ENCODE data around the gene FJX1.

The FJX1 gene

DNA sequence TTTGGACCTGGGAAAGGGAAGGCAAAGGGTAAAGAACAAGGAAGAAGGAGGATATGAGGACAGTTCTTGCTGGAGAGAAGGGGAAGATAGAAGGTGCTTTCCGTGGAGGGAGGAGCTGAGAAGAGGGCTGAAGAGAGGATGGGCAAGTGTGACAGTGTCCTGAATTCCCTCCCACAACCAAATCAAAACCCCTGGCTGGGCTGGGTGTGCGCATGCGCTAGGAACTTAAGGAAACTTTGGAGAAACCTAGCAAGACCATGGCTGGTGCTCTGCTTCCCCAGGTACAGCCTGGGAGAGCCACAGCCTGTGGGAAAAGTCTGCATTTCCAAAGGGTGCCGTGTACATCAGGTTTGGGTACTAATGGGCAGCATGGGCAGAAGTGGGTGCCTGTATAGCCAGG is 29.0 kb upstream of the FJX1 start:
- H3K36me3 ChIP-seq (replicated peaks; ENCODE audit: low read depth, low read length): no peaks in the 10 kb centered on the region
- no peak overlapping the region for H2AFZ ChIP-seq (ENCODE audit: low read depth, low read length)
- H3K79me2 ChIP-seq (ENCODE audit: low read length): no peaks in the 10 kb centered on the region
- H3K9me3 ChIP-seq (ENCODE audit: insufficient read depth, low read length): no peaks in the 10 kb centered on the region
- H3K27me3 ChIP-seq (ENCODE audit: low read depth, low read length): peaks cover 39% of the 10 kb centered on the region
- TF ChIP-seq, protein P1, sequence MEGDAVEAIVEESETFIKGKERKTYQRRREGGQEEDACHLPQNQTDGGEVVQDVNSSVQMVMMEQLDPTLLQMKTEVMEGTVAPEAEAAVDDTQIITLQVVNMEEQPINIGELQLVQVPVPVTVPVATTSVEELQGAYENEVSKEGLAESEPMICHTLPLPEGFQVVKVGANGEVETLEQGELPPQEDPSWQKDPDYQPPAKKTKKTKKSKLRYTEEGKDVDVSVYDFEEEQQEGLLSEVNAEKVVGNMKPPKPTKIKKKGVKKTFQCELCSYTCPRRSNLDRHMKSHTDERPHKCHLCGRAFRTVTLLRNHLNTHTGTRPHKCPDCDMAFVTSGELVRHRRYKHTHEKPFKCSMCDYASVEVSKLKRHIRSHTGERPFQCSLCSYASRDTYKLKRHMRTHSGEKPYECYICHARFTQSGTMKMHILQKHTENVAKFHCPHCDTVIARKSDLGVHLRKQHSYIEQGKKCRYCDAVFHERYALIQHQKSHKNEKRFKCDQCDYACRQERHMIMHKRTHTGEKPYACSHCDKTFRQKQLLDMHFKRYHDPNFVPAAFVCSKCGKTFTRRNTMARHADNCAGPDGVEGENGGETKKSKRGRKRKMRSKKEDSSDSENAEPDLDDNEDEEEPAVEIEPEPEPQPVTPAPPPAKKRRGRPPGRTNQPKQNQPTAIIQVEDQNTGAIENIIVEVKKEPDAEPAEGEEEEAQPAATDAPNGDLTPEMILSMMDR (IDR thresholded peaks at IDR 0.05; ENCODE audit: low read depth, low read length): no peak
- no peak for TF ChIP-seq EZH2phosphoT487 (IDR thresholded peaks at IDR 0.05; ENCODE audit: low read depth)
- H3K4me1 ChIP-seq (ENCODE audit: low read length): 0 out of 2 replicates have a peak, but pooled peaks cover 4% of the 10 kb centered on the region
- H4K20me1 ChIP-seq (ENCODE audit: insufficient read depth, low read length): no peaks in the 10 kb centered on the region
- H3K4me2 ChIP-seq (ENCODE audit: low read length): no peak overlapping the region
- H3K27ac ChIP-seq (ENCODE audit: low read length): no peak overlapping the region
- H3K9ac ChIP-seq (ENCODE audit: low read length): no peak overlapping the region
- H3K4me3 ChIP-seq (ENCODE audit: low read length): no peak overlapping the region

DNA sequence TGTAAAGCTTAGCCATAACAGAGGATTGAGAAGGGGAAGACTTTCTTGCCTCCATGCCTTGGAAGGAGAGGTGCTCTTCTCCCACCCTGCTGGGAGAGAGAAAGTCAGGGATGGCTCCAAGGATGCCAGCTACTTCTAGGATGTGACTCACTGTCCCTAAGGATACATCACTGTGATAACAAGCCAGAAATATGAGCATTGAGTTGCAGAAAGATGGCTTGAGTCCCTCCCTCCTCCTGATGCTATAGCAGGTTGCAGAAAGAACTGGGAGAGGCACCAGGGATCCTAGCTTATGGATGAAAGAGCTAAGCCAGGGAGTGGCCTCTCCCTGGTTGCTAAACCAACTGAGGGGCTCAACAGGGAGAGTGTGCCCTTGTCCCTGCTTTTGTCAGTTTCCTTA is 27.8 kb upstream of the FJX1 start:
- no peaks in the 10 kb centered on the region for H3K36me3 ChIP-seq (replicated peaks; ENCODE audit: low read depth, low read length)
- TF ChIP-seq, protein P1 (IDR thresholded peaks at IDR 0.05; ENCODE audit: low read depth, low read length): no peak
- TF ChIP-seq EZH2phosphoT487 (IDR thresholded peaks at IDR 0.05; ENCODE audit: low read depth): no peak

DNA sequence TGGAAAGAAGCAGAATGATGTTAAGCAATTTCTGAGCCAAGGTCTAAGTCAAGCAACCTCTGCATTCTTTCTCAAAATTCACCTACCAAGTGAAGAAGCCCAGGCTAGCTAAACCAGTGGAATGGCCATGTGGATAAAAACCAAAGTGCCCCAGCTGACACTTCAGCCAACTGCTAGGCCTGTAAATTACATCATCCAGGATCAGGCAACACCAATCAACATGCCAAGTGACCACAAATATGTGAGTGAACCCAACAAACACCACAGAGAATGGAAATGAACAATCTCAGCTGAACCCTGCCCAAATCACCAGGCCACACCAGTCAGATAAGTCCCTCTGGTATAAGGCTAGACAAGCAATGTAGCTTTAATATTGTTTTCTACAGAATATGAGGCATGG is 25.1 kb upstream of the FJX1 start:
- H3K27ac ChIP-seq (ENCODE audit: low read length): no peak overlapping the region
- H3K79me2 ChIP-seq (ENCODE audit: low read length): no peaks in the 10 kb centered on the region
- no peak overlapping the region for H3K4me3 ChIP-seq (ENCODE audit: low read length)
- peaks cover 3% of the 10 kb centered on the region for H3K4me1 ChIP-seq (ENCODE audit: low read length)
- H3K9ac ChIP-seq (ENCODE audit: low read length): no peak overlapping the region
- H2AFZ ChIP-seq (ENCODE audit: low read depth, low read length): no peak overlapping the region
- no peaks in the 10 kb centered on the region for H3K9me3 ChIP-seq (ENCODE audit: insufficient read depth, low read length)
- H3K4me2 ChIP-seq (ENCODE audit: low read length): no peak overlapping the region
- peaks cover 14% of the 10 kb centered on the region; the same call in 1 of the 2 replicates for H3K27me3 ChIP-seq (ENCODE audit: low read depth, low read length)
- H4K20me1 ChIP-seq (ENCODE audit: insufficient read depth, low read length): no peaks in the 10 kb centered on the region
- no peak for TF ChIP-seq EZH2phosphoT487 (IDR thresholded peaks at IDR 0.05; ENCODE audit: low read depth)
- TF ChIP-seq, protein P1 (IDR thresholded peaks at IDR 0.05; ENCODE audit: low read depth, low read length): no peak
- no peaks in the 10 kb centered on the region for H3K36me3 ChIP-seq (replicated peaks; ENCODE audit: low read depth, low read length)

More for the DNA sequence above, 27.8 kb upstream of the FJX1 start:
- Histone ChIP-seq H3K4me3 (ENCODE audit: low read length) (no peak overlapping the region), H3K4me1 (ENCODE audit: low read length) (0 out of 2 replicates have a peak, but pooled peaks cover 4% of the 10 kb centered on the region), H3K27ac (ENCODE audit: low read length) (no peak overlapping the region), H3K27me3 (ENCODE audit: low read depth, low read length) (peaks cover 29% of the 10 kb centered on the region), H3K9ac (ENCODE audit: low read length) (no peak overlapping the region), H3K4me2 (ENCODE audit: low read length) (no peak overlapping the region), H2AFZ (ENCODE audit: low read depth, low read length) (no peak overlapping the region), H3K9me3 (ENCODE audit: insufficient read depth, low read length) (no peaks in the 10 kb centered on the region), H3K79me2 (ENCODE audit: low read length) (no peaks in the 10 kb centered on the region), H4K20me1 (ENCODE audit: insufficient read depth, low read length) (no peaks in the 10 kb centered on the region)

DNA sequence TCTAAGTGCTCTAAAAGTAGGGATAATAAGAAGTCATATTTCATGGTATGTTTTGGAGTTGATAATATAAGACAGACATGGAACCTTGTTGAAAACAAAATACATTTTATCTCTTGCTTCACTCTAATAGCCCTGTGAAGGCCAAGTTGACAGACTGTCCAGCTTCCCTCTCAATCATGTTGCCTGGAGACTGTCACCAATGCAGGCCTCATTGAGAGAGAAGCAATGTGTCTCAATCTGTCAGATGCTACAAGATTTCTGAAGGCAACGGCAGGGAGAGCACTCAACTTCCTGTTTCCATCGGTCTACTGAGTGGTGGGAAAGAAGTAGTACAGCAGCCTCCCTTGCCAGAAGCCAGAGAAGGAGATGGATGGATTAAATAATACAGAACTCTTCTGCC is 23.6 kb upstream of the FJX1 start:
- H3K9me3 ChIP-seq (ENCODE audit: insufficient read depth, low read length): no peaks in the 10 kb centered on the region
- H3K4me2 ChIP-seq (ENCODE audit: low read length): no peak overlapping the region
- no peaks in the 10 kb centered on the region for H3K79me2 ChIP-seq (ENCODE audit: low read length)
- no peaks in the 10 kb centered on the region for H4K20me1 ChIP-seq (ENCODE audit: insufficient read depth, low read length)
- no peak overlapping the region for H3K4me3 ChIP-seq (ENCODE audit: low read length)
- H3K9ac ChIP-seq (ENCODE audit: low read length): no peak overlapping the region
- H3K27ac ChIP-seq (ENCODE audit: low read length): no peak overlapping the region
- no peak for TF ChIP-seq EZH2phosphoT487 (IDR thresholded peaks at IDR 0.05; ENCODE audit: low read depth)
- TF ChIP-seq, protein P1 (IDR thresholded peaks at IDR 0.05; ENCODE audit: low read depth, low read length): no peak
- H2AFZ ChIP-seq (ENCODE audit: low read depth, low read length): no peak overlapping the region
- H3K4me1 ChIP-seq (ENCODE audit: low read length): peaks cover 12% of the 10 kb centered on the region
- no peaks in the 10 kb centered on the region for H3K36me3 ChIP-seq (replicated peaks; ENCODE audit: low read depth, low read length)
- peaks cover 14% of the 10 kb centered on the region; the same call in 1 of the 2 replicates for H3K27me3 ChIP-seq (ENCODE audit: low read depth, low read length)
